ENCODE data around the gene ERICH3.
A peak's percentile ranks its signal among the peaks of the same experiment; 100 is the strongest.

Gene ERICH3

DNA sequence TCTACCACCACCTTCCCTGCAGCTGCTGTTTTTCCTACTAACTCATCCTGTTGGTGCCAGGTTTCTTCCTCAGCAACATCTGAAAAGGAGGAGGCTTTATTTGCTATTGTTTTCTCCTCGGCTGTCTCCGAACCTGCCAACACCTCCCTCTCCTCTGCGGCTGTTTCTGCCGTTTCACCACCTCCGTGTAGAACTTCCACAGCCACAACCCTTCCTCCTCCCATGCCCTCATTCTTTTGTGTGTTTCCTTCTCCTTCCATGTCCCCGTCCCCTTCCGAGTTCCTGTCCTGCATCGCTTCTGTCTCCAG, 102.1 kb downstream of the ERICH3 start:
- TF ChIP-seq, protein P1, sequence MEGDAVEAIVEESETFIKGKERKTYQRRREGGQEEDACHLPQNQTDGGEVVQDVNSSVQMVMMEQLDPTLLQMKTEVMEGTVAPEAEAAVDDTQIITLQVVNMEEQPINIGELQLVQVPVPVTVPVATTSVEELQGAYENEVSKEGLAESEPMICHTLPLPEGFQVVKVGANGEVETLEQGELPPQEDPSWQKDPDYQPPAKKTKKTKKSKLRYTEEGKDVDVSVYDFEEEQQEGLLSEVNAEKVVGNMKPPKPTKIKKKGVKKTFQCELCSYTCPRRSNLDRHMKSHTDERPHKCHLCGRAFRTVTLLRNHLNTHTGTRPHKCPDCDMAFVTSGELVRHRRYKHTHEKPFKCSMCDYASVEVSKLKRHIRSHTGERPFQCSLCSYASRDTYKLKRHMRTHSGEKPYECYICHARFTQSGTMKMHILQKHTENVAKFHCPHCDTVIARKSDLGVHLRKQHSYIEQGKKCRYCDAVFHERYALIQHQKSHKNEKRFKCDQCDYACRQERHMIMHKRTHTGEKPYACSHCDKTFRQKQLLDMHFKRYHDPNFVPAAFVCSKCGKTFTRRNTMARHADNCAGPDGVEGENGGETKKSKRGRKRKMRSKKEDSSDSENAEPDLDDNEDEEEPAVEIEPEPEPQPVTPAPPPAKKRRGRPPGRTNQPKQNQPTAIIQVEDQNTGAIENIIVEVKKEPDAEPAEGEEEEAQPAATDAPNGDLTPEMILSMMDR (IDR thresholded peaks at IDR 0.05; ENCODE audit: low read depth, low read length), result no peak
- peak overlapping the region; percentile 27; the same call in 1 of the 2 replicates for H3K4me3 ChIP-seq (ENCODE audit: low read depth, low read length)
- H3K36me3 ChIP-seq, result no peaks in the 10 kb centered on the region
- no peak for DNase-seq
- H3K9me3 ChIP-seq (ENCODE audit: severe bottlenecking), result no peaks in the 10 kb centered on the region
- no peaks in the 10 kb centered on the region for H3K27me3 ChIP-seq (ENCODE audit: insufficient read depth, low read depth, severe bottlenecking)
- no peak overlapping the region for H3K27ac ChIP-seq

DNA sequence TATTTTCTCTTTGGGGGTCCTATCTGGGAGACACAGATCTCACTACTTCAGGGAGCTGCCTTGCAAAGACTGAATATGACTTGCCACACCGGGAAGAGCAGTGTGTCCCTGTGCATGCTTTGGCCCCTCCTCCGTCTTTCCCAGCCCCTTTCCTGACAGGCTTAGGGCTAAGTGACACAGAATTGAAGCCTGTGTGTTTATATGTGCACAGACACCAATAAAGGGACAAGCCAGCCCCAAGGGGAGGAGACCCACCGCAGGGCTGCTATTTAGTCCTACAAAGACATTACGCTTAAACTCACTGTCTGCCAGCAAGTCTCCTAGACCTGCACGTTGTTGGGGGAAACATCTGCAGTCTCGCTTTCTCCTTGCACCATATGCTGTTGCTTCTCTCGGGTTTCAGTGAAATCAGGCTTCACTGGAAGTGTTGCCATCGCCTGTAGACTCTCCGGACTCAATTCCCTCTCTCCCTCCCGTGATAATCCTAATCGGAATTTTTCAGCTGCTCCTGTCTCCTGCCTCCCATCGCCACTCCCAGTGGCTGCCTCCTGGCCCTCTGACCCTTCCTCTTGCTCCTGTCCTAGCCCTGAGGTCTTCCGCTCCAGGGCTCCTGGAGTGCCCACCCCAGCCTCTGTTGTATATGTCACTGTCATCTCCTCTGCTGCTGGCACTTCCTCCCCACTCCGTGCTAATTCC, 102.6 kb downstream of the ERICH3 start:
- TF ChIP-seq, protein P1 (IDR thresholded peaks at IDR 0.05; ENCODE audit: low read depth, low read length), result no peak
- Histone ChIP-seq H3K4me3 (ENCODE audit: low read depth, low read length) (peak overlapping the region; percentile 27), H3K27ac (peak overlapping the region; percentile 46), H3K27me3 (ENCODE audit: insufficient read depth, low read depth, severe bottlenecking) (no peaks in the 10 kb centered on the region), H3K9me3 (ENCODE audit: severe bottlenecking) (no peaks in the 10 kb centered on the region), H3K36me3 (no peaks in the 10 kb centered on the region)
- DNase-seq, result peak; percentile 61

DNA sequence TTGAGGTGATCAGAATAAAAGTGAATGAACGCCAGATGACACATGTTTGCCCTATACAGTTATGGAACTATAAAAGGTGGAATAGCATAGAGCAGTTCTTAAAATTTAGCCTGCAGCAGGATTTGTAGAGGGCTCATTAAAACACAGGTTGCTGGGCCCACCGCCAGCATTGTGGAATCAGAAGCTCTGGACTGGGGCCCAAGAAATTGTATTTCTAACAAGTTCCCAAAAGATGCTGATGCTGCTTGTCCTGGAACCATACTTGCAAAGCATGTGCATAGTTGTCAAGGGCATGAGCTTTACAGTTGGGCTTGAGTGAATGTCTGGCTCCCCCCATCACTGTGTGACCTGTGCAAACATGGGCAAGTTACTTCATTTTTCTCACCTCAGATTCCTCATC, 123.7 kb downstream of the ERICH3 start:
- TF ChIP-seq, protein P1 (IDR thresholded peaks at IDR 0.05; ENCODE audit: low read depth, low read length), result no peak
- H3K36me3 ChIP-seq, result no peaks in the 10 kb centered on the region
- H3K27ac ChIP-seq, result no peak overlapping the region
- no peak overlapping the region for H3K4me3 ChIP-seq (ENCODE audit: low read depth, low read length)
- H3K9me3 ChIP-seq (ENCODE audit: severe bottlenecking), result no peaks in the 10 kb centered on the region
- no peak for DNase-seq
- H3K27me3 ChIP-seq (ENCODE audit: insufficient read depth, low read depth, severe bottlenecking), result no peaks in the 10 kb centered on the region

DNA sequence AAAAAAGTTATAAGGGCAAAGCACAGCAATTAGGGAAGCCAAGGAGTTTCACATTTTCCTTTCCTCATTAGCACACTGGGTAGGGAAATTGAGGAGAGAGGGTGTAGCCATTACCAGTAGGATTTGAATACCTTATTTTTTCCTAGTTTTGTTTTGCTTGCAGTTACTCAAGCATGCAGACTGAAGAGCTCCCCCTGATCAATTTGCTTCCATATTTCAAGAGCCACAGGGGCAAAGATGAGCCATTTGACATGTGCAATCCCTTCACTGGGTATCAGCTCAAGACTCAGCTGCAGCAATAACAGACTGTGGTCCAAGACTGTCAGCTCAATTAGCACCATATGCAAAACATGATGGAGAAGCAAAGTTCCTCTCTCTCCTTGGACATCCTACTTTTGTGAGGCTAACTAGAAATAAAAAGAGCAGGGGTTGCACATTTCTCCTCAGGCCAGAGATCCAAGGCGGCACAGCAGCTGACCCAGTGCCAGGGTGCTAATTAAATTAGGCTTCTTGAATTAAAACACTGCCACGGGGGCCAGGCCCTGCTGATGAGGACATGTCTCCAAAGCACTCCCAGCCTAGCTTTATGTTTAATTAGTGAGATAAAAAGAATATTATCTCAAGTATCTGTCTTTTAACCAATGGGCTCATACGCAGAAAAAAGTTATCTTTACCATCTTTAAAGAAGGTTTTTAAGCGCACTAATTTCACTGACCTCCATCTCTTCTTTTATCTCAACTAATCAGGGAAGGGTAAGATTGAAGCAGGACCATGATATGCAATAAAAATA, 124.4 kb downstream of the ERICH3 start:
- TF ChIP-seq, protein P1 (IDR thresholded peaks at IDR 0.05; ENCODE audit: low read depth, low read length), result no peak
- Histone ChIP-seq H3K36me3 (no peaks in the 10 kb centered on the region), H3K4me3 (ENCODE audit: low read depth, low read length) (no peak overlapping the region), H3K27me3 (ENCODE audit: insufficient read depth, low read depth, severe bottlenecking) (no peaks in the 10 kb centered on the region), H3K27ac (no peak overlapping the region), H3K9me3 (ENCODE audit: severe bottlenecking) (no peaks in the 10 kb centered on the region)
- no peak for DNase-seq

DNA sequence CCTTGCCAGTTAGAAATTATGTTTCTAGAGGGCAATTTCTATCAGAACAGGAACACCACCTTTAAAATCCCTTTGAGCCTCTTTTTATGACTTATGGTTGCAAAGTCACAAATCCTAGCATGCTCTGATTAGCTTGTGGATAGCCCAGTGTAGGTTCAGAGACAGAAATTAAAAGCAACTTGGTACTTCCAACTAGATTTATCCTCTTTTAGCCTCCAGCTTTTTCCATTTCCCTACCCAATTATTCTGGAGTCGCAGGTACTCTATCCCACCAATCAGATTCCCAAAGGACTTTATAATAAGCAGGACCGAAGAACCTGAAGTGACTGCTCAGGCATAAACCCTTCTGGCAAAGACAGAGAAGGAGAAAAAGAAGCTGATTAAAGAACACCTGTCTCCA, 127.8 kb downstream of the ERICH3 start:
- no peaks in the 10 kb centered on the region for H3K9me3 ChIP-seq (ENCODE audit: severe bottlenecking)
- H3K36me3 ChIP-seq, result no peaks in the 10 kb centered on the region
- H3K27ac ChIP-seq, result no peak overlapping the region
- DNase-seq, result no peak
- H3K4me3 ChIP-seq (ENCODE audit: low read depth, low read length), result no peak overlapping the region
- TF ChIP-seq, protein P1 (IDR thresholded peaks at IDR 0.05; ENCODE audit: low read depth, low read length), result no peak
- H3K27me3 ChIP-seq (ENCODE audit: insufficient read depth, low read depth, severe bottlenecking), result no peaks in the 10 kb centered on the region
